ENCODE results near the gene PROK2. TPM values are rescaled to one million over a fixed set of nuclear protein-coding genes. Genes with fewer than 3 reads are reported as not detected.

Gene PROK2
- total RNA-seq, 3 donors from 2014 or later (not counting 1 experiment from before 2014, with no cell fraction given): 0.54 to 8.7 TPM; not detected in 1

DNA sequence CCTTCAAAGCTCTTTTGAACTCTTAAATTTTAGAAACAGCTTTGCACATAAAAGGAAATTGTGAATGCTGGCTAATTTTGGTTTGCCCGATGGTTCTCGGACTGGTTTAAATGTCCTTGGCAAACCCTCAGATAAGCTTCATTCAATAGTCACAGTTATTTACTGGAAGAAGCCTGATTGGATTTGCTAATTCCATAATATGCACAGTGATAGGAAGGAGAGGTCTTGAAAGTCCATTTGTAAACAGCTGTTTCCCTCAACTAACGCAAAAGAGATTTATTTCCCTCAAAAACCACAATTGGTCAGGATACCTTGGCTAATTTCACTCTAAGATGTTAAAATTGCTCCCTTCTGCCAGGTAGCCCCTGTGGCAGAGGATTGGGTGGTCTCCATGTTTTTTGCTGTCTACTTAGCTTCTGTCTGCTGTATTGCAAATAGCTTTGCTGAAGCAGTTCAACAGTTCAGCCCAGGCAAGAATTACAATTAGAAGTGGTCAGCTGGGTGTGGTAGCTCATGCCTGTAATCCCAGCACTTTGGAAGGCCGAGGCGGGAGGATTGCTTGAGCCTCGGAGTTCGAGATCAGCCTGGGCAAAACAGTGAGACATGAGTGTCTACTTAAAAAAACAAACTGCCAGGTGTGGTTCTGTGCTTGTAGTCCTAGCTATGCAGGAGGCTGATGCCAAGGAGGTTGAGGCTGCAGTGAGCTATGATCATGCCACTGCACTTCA is 30.6 kb upstream of the PROK2 start:
- ATAC-seq: no peak
- TF ChIP-seq CTCF (IDR thresholded peaks at IDR 0.05): no peak
- H3K9me3 Mint-ChIP-seq: no peaks in the 10 kb centered on the region

GRCh38 chr3:71813704-71814103 is 28.8 kb upstream of the PROK2 start:
- Mint-ChIP-seq H3K4me3 (no peak overlapping the region), H3K27ac (no peak overlapping the region), H3K4me1 (no peaks in the 10 kb centered on the region), H3K27me3 (ENCODE audit: low read depth in 2 of 2) (peaks cover 0 to 3% of the 10 kb centered on the region in 2 donors), H3K36me3 (no peaks in the 10 kb centered on the region), H3K9me3 (no peaks in the 10 kb centered on the region)
- H3K27me3 ChIP-seq (ENCODE audit: control insufficient read depth, insufficient read depth, low read length): no peaks in the 10 kb centered on the region
- 88% methylated on average over 2 of the region's 3 CpGs for WGBS (ENCODE audit: insufficient coverage)
- intact Hi-C loops (cut with micrococcal nuclease): no loop called here
- no peak overlapping the region for H3K27ac ChIP-seq (ENCODE audit: low read length)
- no peaks in the 10 kb centered on the region for H3K36me3 ChIP-seq (ENCODE audit: control insufficient read depth, insufficient read depth, low read length)
- H3K4me1 ChIP-seq (ENCODE audit: control insufficient read depth, insufficient read depth, low read length): no peaks in the 10 kb centered on the region
- ATAC-seq: no peak
- TF ChIP-seq CTCF (IDR thresholded peaks at IDR 0.05): no peak
- H3K4me3 ChIP-seq (ENCODE audit: low read length): no peak overlapping the region
- no peak for DNase-seq
- no peaks in the 10 kb centered on the region for H3K9me3 ChIP-seq (ENCODE audit: control insufficient read depth, insufficient read depth, low read length)

More for the DNA sequence above, 30.6 kb upstream of the PROK2 start:
- Histone ChIP-seq H3K4me3 (ENCODE audit: low read length) (no peak overlapping the region), H3K27ac (ENCODE audit: low read length) (no peak overlapping the region), H3K27me3 (ENCODE audit: control insufficient read depth, insufficient read depth, low read length) (no peaks in the 10 kb centered on the region), H3K9me3 (ENCODE audit: control insufficient read depth, insufficient read depth, low read length) (no peaks in the 10 kb centered on the region), H3K4me1 (ENCODE audit: control insufficient read depth, insufficient read depth, low read length) (no peaks in the 10 kb centered on the region), H3K36me3 (ENCODE audit: control insufficient read depth, insufficient read depth, low read length) (no peaks in the 10 kb centered on the region)
- Mint-ChIP-seq H3K27me3 (ENCODE audit: low read depth in 2 of 2) (peaks cover 0 to 3% of the 10 kb centered on the region in 2 donors), H3K36me3 (no peaks in the 10 kb centered on the region), H3K4me3 (no peak overlapping the region), H3K27ac (no peak overlapping the region), H3K4me1 (no peaks in the 10 kb centered on the region)
- intact Hi-C loops (cut with micrococcal nuclease): no loop called here
- DNase-seq: no peak
- WGBS (ENCODE audit: insufficient coverage): 90% methylated on average over 6 of the region's 7 CpGs

DNA sequence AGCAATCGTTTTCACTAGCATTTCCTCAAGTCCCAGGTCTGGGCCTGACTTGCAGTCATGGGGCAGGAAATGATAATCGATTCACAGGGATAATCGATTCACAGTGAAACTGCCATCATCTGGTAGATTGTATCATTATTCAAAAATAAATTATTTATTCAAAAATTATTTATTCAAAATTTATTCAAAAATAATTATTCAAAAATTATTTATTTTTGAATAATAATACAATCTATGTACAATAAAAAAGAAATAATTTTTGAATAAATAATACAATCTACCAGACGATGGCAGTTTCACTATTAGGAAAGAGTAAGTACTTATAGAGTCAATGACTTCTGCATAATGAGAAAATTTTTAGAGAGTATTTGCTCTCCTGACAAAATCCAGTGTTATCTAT is 28.1 kb upstream of the PROK2 start:
- H3K27ac Mint-ChIP-seq: no peak overlapping the region
- no peaks in the 10 kb centered on the region for H3K27me3 ChIP-seq (ENCODE audit: control insufficient read depth, insufficient read depth, low read length)
- intact Hi-C loops (cut with micrococcal nuclease): no loop called here
- H3K9me3 Mint-ChIP-seq: no peaks in the 10 kb centered on the region
- no peaks in the 10 kb centered on the region for H3K4me1 Mint-ChIP-seq
- no peaks in the 10 kb centered on the region for H3K36me3 ChIP-seq (ENCODE audit: control insufficient read depth, insufficient read depth, low read length)
- no peaks in the 10 kb centered on the region for H3K36me3 Mint-ChIP-seq
- no peak overlapping the region for H3K4me3 Mint-ChIP-seq
- ATAC-seq: no peak
- H3K4me3 ChIP-seq (ENCODE audit: low read length): no peak overlapping the region
- H3K27ac ChIP-seq (ENCODE audit: low read length): no peak overlapping the region
- H3K9me3 ChIP-seq (ENCODE audit: control insufficient read depth, insufficient read depth, low read length): no peaks in the 10 kb centered on the region
- peaks cover 0 to 3% of the 10 kb centered on the region in 2 donors for H3K27me3 Mint-ChIP-seq (ENCODE audit: low read depth in 2 of 2)
- DNase-seq: no peak
- no peaks in the 10 kb centered on the region for H3K4me1 ChIP-seq (ENCODE audit: control insufficient read depth, insufficient read depth, low read length)
- no peak for TF ChIP-seq CTCF (IDR thresholded peaks at IDR 0.05)
- 94% methylated on average over 3 of the region's 4 CpGs for WGBS (ENCODE audit: insufficient coverage)

DNA sequence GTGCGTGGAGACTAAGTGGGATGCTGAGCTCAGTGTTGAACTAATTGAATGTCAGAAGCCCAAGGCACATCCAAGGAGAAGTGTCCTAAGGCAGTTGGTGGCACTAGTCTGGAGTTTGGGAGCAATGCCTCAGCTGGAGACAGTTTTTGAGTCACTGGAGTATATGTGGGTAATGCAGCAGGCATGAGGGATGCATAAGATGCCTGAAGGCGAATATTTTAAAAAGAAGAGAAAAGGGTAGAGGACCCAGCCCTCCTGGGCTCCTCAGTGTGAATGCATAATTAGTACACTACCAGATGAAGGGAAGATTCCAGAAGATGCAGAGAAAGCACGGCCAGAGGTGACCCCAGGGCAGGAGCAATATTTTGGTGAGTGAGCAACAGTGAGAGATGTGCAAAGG is 25.1 kb upstream of the PROK2 start:
- intact Hi-C loops (cut with micrococcal nuclease): no loop called here
- no peaks in the 10 kb centered on the region for H3K36me3 ChIP-seq (ENCODE audit: control insufficient read depth, insufficient read depth, low read length)
- ATAC-seq: no peak
- Mint-ChIP-seq H3K4me1 (no peaks in the 10 kb centered on the region), H3K9me3 (no peaks in the 10 kb centered on the region), H3K27me3 (ENCODE audit: low read depth in 2 of 2) (no peaks in the 10 kb centered on the region), H3K36me3 (no peaks in the 10 kb centered on the region), H3K4me3 (no peak overlapping the region), H3K27ac (no peak overlapping the region)
- 95% methylated on average over 3 of the region's 3 CpGs for WGBS (ENCODE audit: insufficient coverage)
- DNase-seq: no peak
- H3K4me1 ChIP-seq (ENCODE audit: control insufficient read depth, insufficient read depth, low read length): no peaks in the 10 kb centered on the region
- no peak for TF ChIP-seq CTCF (IDR thresholded peaks at IDR 0.05)
- H3K27ac ChIP-seq (ENCODE audit: low read length): no peak overlapping the region
- no peaks in the 10 kb centered on the region for H3K27me3 ChIP-seq (ENCODE audit: control insufficient read depth, insufficient read depth, low read length)
- H3K9me3 ChIP-seq (ENCODE audit: control insufficient read depth, insufficient read depth, low read length): no peaks in the 10 kb centered on the region
- H3K4me3 ChIP-seq (ENCODE audit: low read length): no peak overlapping the region
